ENCODE measurements around the gene MESP1. TPM values are rescaled to one million over a fixed set of nuclear protein-coding genes. Genes with fewer than 3 reads are reported as not detected.

The MESP1 gene
- total and polyA plus RNA-seq, 2 of the 4 experiments (the other 2 are of a cell fraction): under 0.01 to 0.10 TPM

DNA sequence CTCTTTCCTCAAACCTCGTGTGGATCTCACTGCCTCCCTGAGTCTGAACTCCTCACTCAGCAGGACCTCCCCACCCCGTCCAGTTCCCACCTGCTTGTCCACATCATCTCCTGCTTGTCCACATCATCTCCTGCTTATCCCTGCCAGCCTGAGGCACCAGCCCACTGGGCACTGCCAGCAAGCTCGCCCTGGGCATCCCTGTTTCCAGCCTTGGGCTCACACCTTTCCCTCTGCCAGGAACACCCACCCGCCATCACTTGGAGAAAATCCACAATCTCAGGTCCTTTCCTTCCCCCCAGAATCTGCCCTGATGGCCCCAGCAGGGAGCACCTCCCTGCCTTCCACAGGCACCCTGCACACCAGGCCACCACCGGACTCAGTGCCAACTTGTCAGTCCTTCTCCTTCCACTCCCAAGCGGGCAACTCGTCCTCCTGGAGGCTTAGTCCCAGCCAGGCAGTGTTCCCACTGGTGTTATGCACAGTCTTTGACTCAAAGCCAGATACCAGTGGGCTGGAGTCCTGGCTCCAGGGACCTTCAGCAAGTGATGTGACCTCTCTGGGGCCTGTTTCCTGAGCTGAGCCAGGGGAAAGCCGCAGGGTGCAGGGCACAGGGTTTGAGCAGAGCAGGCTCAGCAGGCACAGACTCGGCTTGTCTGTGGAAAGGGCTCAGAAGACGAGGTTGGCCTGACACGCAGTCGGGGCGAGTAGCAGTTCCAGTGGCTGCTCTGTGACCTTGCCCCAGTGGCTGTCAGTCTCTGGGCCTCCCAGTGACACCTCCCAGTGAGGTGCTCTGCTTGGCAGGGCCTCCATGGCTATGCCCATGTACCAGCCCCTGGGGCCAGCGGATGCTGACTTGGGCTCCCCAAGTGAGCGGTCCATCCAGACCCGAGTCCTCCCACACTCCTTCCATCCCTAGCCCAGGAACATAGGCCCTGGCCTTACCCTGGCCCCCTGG lies 15.6 kb upstream of the MESP1 start (continued):
- TF ChIP-seq SMC3 (IDR thresholded peaks at IDR 0.05; ENCODE audit: low read depth, low read length) (no peak), RFX5 (IDR thresholded peaks at IDR 0.05; ENCODE audit: low read depth, low read length) (no peak)

- WGBS, 2 experiments (ENCODE audit: extremely low coverage in 2 of 2, insufficient read length in 1 of 2): no CpG with 5 or more reads among the region's 1 CpG
- Histone ChIP-seq H3K4me2 (ENCODE audit: low read depth, low read length) (no peak overlapping the region), H2BK15ac (ENCODE audit: low read depth, low read length) (no peak overlapping the region), H2BK20ac (ENCODE audit: low read depth, low read length) (no peak overlapping the region), H3K4me3 (ENCODE audit: insufficient read depth, low read depth, low read length) (no peak overlapping the region), H2AK9ac (replicated peaks; ENCODE audit: low read depth, low read length, poor library complexity) (no peak overlapping the region), H4K91ac (ENCODE audit: insufficient read depth, low read depth, low read length) (no peak overlapping the region), H3K56ac (ENCODE audit: extremely low read depth, insufficient read depth, low read length) (no peak overlapping the region), H3K18ac (ENCODE audit: low read depth, low read length) (no peak overlapping the region), H3K9me1 (ENCODE audit: insufficient read depth, low read length) (no peaks in the 10 kb centered on the region), H3K23ac (ENCODE audit: low read depth, low read length) (no peak overlapping the region), H2AK5ac (ENCODE audit: low read depth, low read length) (no peak overlapping the region), H3K4me1 (ENCODE audit: control insufficient read depth, insufficient read depth, low read length) (peaks cover 10% of the 10 kb centered on the region), H3K36me3 (ENCODE audit: control insufficient read depth, insufficient read depth, low read length) (no peaks in the 10 kb centered on the region), H3K9ac (ENCODE audit: low read depth, low read length) (no peak overlapping the region), H4K20me1 (ENCODE audit: insufficient read depth, low read length) (no peaks in the 10 kb centered on the region), H2AFZ (replicated peaks; ENCODE audit: low read length, poor library complexity) (no peak overlapping the region), H3K79me1 (ENCODE audit: low read depth in 1 of 2, low read length in 2 of 2) (no peaks in the 10 kb centered on the region), H4K8ac (ENCODE audit: low read depth in 2 of 2, low read length in 2 of 2) (no peak overlapping the region), H2BK120ac (ENCODE audit: low read depth, low read length) (no peak overlapping the region), H3K14ac (replicated peaks; ENCODE audit: low read depth, low read length) (no peak overlapping the region), H3K9me3 (ENCODE audit: control insufficient read depth, insufficient read depth, low read length) (no peaks in the 10 kb centered on the region), H3K27ac (ENCODE audit: insufficient read depth, low read length) (no peak overlapping the region), H4K5ac (ENCODE audit: low read depth, low read length) (no peak overlapping the region), H3K27me3 (ENCODE audit: control insufficient read depth, insufficient read depth, low read length) (no peaks in the 10 kb centered on the region), H3K4ac (ENCODE audit: low read depth, low read length) (no peak overlapping the region), H2BK5ac (ENCODE audit: low read depth, low read length, poor library complexity, severe bottlenecking) (no peak overlapping the region)
- POLR2A ChIA-PET (ENCODE audit: unreplicated experiment): interaction anchor here (0.6 kb wide), 1 partner anchor 11 kb away, joined by 3 read pairs; no protein-coding TSS in a partner anchor
- ATAC-seq (ENCODE audit: low read depth): no peak
- TF ChIP-seq RAD21 (IDR thresholded peaks at IDR 0.05; ENCODE audit: low read length): no peak
- TF ChIP-seq USF2 (IDR thresholded peaks at IDR 0.05; ENCODE audit: low read depth, low read length): no peak
- TF ChIP-seq RFX5 (IDR thresholded peaks at IDR 0.05; ENCODE audit: low read depth, low read length): no peak
- TF ChIP-seq MXI1 (IDR thresholded peaks at IDR 0.05; ENCODE audit: borderline replicate concordance, low read depth, low read length): no peak
- dilution Hi-C loops (cut with HindIII; ENCODE audit: low sequenced_read_pairs, unreplicated experiment) (loop anchor here (25.0 kb wide), 1 partner anchor 97 kb away; no protein-coding TSS in a partner anchor), intact Hi-C loops (cut with micrococcal nuclease) (no loop called here), in situ Hi-C loops (cut with MboI; ENCODE audit: low sequenced_read_pairs) (no loop called here)
- DNase-seq: no peak
- BruUV-seq (replicated peaks): no TSS peak
- CTCF ChIA-PET: interaction anchor here (0.9 to 1.1 kb wide), 2 partner anchors 109 to 123 kb away, joined by 3 read pairs; no protein-coding TSS in a partner anchor
Measured at GRCh38 chr15:89765694-89766093, 14.6 kb upstream of the MESP1 start.
